GM18868 (cell line): Measurements from ENCODE around the gene ABI2.

ENCODE experiments used
- ATAC-seq: cut with Tn5 transposase; IDR thresholded peaks from one replicate; pipeline ENCODE4 v1.9.1; 2021; ENCODE audit warnings: mild to moderate bottlenecking, moderate library complexity; ENCODE audit not compliant: unreplicated experiment

Gene ABI2

GRCh38 chr2:203470371-203470770 lies 142.2 kb downstream of the ABI2 start:
- ATAC-seq, result no peak

GRCh38 chr2:203471323-203471722 lies 143.1 kb downstream of the ABI2 start:
- ATAC-seq, result no peak

- no peak for ATAC-seq
Observed at GRCh38 chr2:203476881-203477280, 148.7 kb downstream of the ABI2 start.

GRCh38 chr2:203480623-203481022 lies 152.4 kb downstream of the ABI2 start:
- ATAC-seq, result no peak

- ATAC-seq, result peak; percentile 79
Observed at GRCh38 chr2:203484266-203485112, 156.3 kb downstream of the ABI2 start.

GRCh38 chr2:203489531-203489930 lies 161.3 kb downstream of the ABI2 start:
- no peak for ATAC-seq

- ATAC-seq, result no peak
Observed at GRCh38 chr2:203490391-203490790, 162.2 kb downstream of the ABI2 start.

- ATAC-seq, result peak; percentile 67
Observed at GRCh38 chr2:203492965-203493364, 164.8 kb downstream of the ABI2 start.
